Neural progenitor cell (in vitro differentiated cells): Measurements from ENCODE around the gene OCA2. TPM values are rescaled to one million over a fixed set of nuclear protein-coding genes. Genes with fewer than 3 reads are reported as not detected.
"Not testable (repeated sequence)": the region's sequence is repeated elsewhere in the genome, so short reads cannot be mapped to it uniquely, and the experiment has no call there.

Experiments
- DNase-seq: peaks from one replicate; pipeline ENCODE4 v3.0.0-alpha.2; 2016; ENCODE audit warnings: low spot score
- H2AFZ ChIP-seq: fragments of 200-600 bp; sonication (generic); replicated peaks from 2 replicates; pipeline ENCODE4 v1.6.1; 2016; ENCODE audit warnings: antibody characterized with exemption
- H3F3A ChIP-seq: fragments of 200-600 bp; sonication (generic); 2 replicates; pipeline ENCODE4 v1.6.1; 2016; ENCODE audit warnings: antibody characterized with exemption, low read depth
- H3K27ac ChIP-seq: fragments of 200-600 bp; sonication (generic); 2 replicates; pipeline ENCODE4 v1.5.1; 2016; ENCODE audit warnings: mild to moderate bottlenecking
- H3K27me3 ChIP-seq: fragments of 200-600 bp; sonication (generic); 2 replicates; pipeline ENCODE4 v1.6.1; 2016; ENCODE audit warnings: mild to moderate bottlenecking, moderate library complexity
- H3K36me3 ChIP-seq: fragments of 200-600 bp; sonication (generic); 2 replicates; pipeline ENCODE4 v1.5.1; 2016
- H3K4me1 ChIP-seq: fragments of 200-600 bp; sonication (generic); 2 replicates; pipeline ENCODE4 v1.6.1; 2016; ENCODE audit warnings: mixed run types
- H3K4me2 ChIP-seq: fragments of 200-600 bp; sonication (generic); 2 replicates; pipeline ENCODE4 v1.6.1; 2016
- H3K4me3 ChIP-seq: fragments of 200-600 bp; sonication (generic); 2 replicates; pipeline ENCODE4 v1.5.1; 2016
- H3K79me2 ChIP-seq: fragments of 200-600 bp; sonication (generic); 2 replicates; pipeline ENCODE4 v1.6.1; 2016; ENCODE audit warnings: low read depth
- H3K9ac ChIP-seq: fragments of 200-600 bp; sonication (generic); 2 replicates; pipeline ENCODE4 v1.6.1; 2016
- H3K9me3 ChIP-seq: fragments of 200-600 bp; sonication (generic); 2 replicates; pipeline ENCODE4 v1.5.1; 2016; ENCODE audit warnings: low read depth
- H4K20me1 ChIP-seq: fragments of 200-600 bp; sonication (generic); 2 replicates; pipeline ENCODE4 v1.6.1; 2016; ENCODE audit warnings: low read depth
- H3K27ac Mint-ChIP-seq: 3 replicates; pipeline ENCODE4 v1.8.0; 2021; ENCODE audit warnings: mixed read lengths
- H3K27me3 Mint-ChIP-seq: 2 replicates; pipeline ENCODE4 v1.8.0; 2022; ENCODE audit warnings: low read depth, mild to moderate bottlenecking, inconsistent platforms, moderate library complexity, mixed read lengths; ENCODE audit not compliant: insufficient read depth
- H3K36me3 Mint-ChIP-seq: 3 replicates; pipeline ENCODE4 v1.8.0; 2021; ENCODE audit warnings: mixed read lengths
- H3K4me1 Mint-ChIP-seq: 3 replicates; pipeline ENCODE4 v1.8.0; 2021; ENCODE audit warnings: mixed read lengths
- H3K4me3 Mint-ChIP-seq: 3 replicates; pipeline ENCODE4 v1.8.0; 2021; ENCODE audit warnings: mild to moderate bottlenecking, moderate library complexity, mixed read lengths
- H3K9me3 Mint-ChIP-seq: 3 replicates; pipeline ENCODE4 v1.8.0; 2020; ENCODE audit warnings: mixed read lengths
- CTCF ChIP-seq: fragments of 200-600 bp; sonication (generic); IDR thresholded peaks from 2 replicates; pipeline ENCODE4 v1.5.1; 2017; ENCODE audit warnings: antibody characterized with exemption, mild to moderate bottlenecking
- EZH2 ChIP-seq: fragments of 200-600 bp; sonication (generic); IDR thresholded peaks from 2 replicates; pipeline ENCODE4 v1.6.1; 2017; ENCODE audit warnings: antibody characterized with exemption, mild to moderate bottlenecking, moderate library complexity
- EZH2phosphoT487 ChIP-seq: fragments of 200-600 bp; sonication (generic); IDR thresholded peaks from 2 replicates; pipeline ENCODE4 v1.6.1; 2017; ENCODE audit warnings: antibody characterized with exemption
- total RNA-seq: library from RNA; depleted of rRNA; stranded (reverse); fragments of >200 nt; gene quantifications from 2 replicates; pipeline ENCODE4 v1.2.3, GENCODE V29; 2015; ENCODE audit warnings: low replicate concordance

OCA2 gene
- total RNA-seq, 1 donor from 2014 or later = 1.0 TPM

GRCh38 chr15:27723821-27724220 lies 375.3 kb downstream of the OCA2 start:
- no peaks in the 10 kb centered on the region for H3F3A ChIP-seq
- H3K9me3 ChIP-seq = no peaks in the 10 kb centered on the region
- Mint-ChIP-seq H3K27me3 (peaks cover 11% of the 10 kb centered on the region), H3K27ac (peak overlapping the region; percentile 21), H3K36me3 (no peaks in the 10 kb centered on the region), H3K4me1 (peaks cover 14% of the 10 kb centered on the region), H3K4me3 (no peak overlapping the region), H3K9me3 (peaks cover 3% of the 10 kb centered on the region)
- no peaks in the 10 kb centered on the region for H3K79me2 ChIP-seq
- H3K27me3 ChIP-seq = no peaks in the 10 kb centered on the region
- H3K4me1 ChIP-seq = peaks cover 22% of the 10 kb centered on the region
- no peak for TF ChIP-seq EZH2
- TF ChIP-seq CTCF = no peak
- TF ChIP-seq EZH2phosphoT487 = no peak
- H4K20me1 ChIP-seq = no peaks in the 10 kb centered on the region
- DNase-seq = no peak
- H3K4me3 ChIP-seq = no peak overlapping the region
- H3K4me2 ChIP-seq = no peak overlapping the region
- H2AFZ ChIP-seq = peak overlapping the region; percentile 42
- no peak overlapping the region for H3K27ac ChIP-seq
- no peaks in the 10 kb centered on the region for H3K36me3 ChIP-seq
- H3K9ac ChIP-seq = no peak overlapping the region

- no peaks in the 10 kb centered on the region for H4K20me1 ChIP-seq
- H3K36me3 Mint-ChIP-seq = no peaks in the 10 kb centered on the region
- H3K9me3 ChIP-seq = peaks cover 5% of the 10 kb centered on the region
Measured at GRCh38 chr15:27722102-27722501, 377.0 kb downstream of the OCA2 start.

GRCh38 chr15:27714675-27715074 lies 384.4 kb downstream of the OCA2 start:
- no peak for TF ChIP-seq EZH2phosphoT487
- peak; percentile 5 for TF ChIP-seq CTCF
- H3K27me3 Mint-ChIP-seq = no peaks in the 10 kb centered on the region
- Histone ChIP-seq H3K9ac (no peak overlapping the region), H2AFZ (no peak overlapping the region), H3F3A (peaks cover 16% of the 10 kb centered on the region), H3K36me3 (peaks cover 5% of the 10 kb centered on the region), H3K4me3 (no peak overlapping the region), H3K79me2 (no peaks in the 10 kb centered on the region), H4K20me1 (no peaks in the 10 kb centered on the region), H3K4me2 (no peak overlapping the region), H3K27me3 (no peaks in the 10 kb centered on the region), H3K4me1 (peaks cover 9% of the 10 kb centered on the region), H3K27ac (no peak overlapping the region), H3K9me3 (peaks cover 6% of the 10 kb centered on the region)
- no peaks in the 10 kb centered on the region for H3K4me1 Mint-ChIP-seq
- no peak overlapping the region for H3K4me3 Mint-ChIP-seq
- no peak for DNase-seq
- no peaks in the 10 kb centered on the region for H3K36me3 Mint-ChIP-seq
- H3K9me3 Mint-ChIP-seq = peaks cover 36% of the 10 kb centered on the region
- no peak overlapping the region for H3K27ac Mint-ChIP-seq

More at GRCh38 chr15:27722102-27722501, 377.0 kb downstream of the OCA2 start:
- Histone ChIP-seq H3F3A (no peaks in the 10 kb centered on the region), H3K9ac (no peak overlapping the region), H3K27me3 (no peaks in the 10 kb centered on the region), H3K79me2 (no peaks in the 10 kb centered on the region), H3K4me2 (no peak overlapping the region), H3K27ac (no peak overlapping the region), H2AFZ (no peak overlapping the region), H3K4me3 (no peak overlapping the region), H3K36me3 (peaks cover 4% of the 10 kb centered on the region), H3K4me1 (peaks cover 20% of the 10 kb centered on the region)
- Mint-ChIP-seq H3K4me3 (no peak overlapping the region), H3K9me3 (peaks cover 11% of the 10 kb centered on the region), H3K27ac (no peak overlapping the region), H3K4me1 (peaks cover 14% of the 10 kb centered on the region), H3K27me3 (peaks cover 11% of the 10 kb centered on the region)
- TF ChIP-seq CTCF (no peak), EZH2 (no peak), EZH2phosphoT487 (no peak)
- DNase-seq = no peak

GRCh38 chr15:27713850-27714249 lies 385.3 kb downstream of the OCA2 start:
- H3K4me1 Mint-ChIP-seq, H3K27me3 Mint-ChIP-seq, H3K9ac ChIP-seq, H3K79me2 ChIP-seq, H3K27me3 ChIP-seq, H3K4me3 Mint-ChIP-seq, H4K20me1 ChIP-seq, H2AFZ ChIP-seq, DNase-seq, H3K4me2 ChIP-seq, H3K36me3 Mint-ChIP-seq, H3K27ac Mint-ChIP-seq, H3K36me3 ChIP-seq, H3K27ac ChIP-seq, H3K4me3 ChIP-seq: not testable (repeated sequence)
- peaks cover 25% of the 10 kb centered on the region for H3F3A ChIP-seq
- H3K9me3 ChIP-seq = peaks cover 12% of the 10 kb centered on the region
- peaks cover 39% of the 10 kb centered on the region for H3K9me3 Mint-ChIP-seq
- H3K4me1 ChIP-seq = peaks cover 12% of the 10 kb centered on the region
